Renal pelvis (tissue), 4 donors: ENCODE measurements around the gene PPM1H. TPM values are rescaled to one million over a fixed set of nuclear protein-coding genes. Genes with fewer than 3 reads are reported as not detected.
"Not testable (repeated sequence)": the region's sequence is repeated elsewhere in the genome, so short reads cannot be mapped to it uniquely, and the experiment has no call there.

Experiments used
- DNase-seq: peaks from one replicate; pipeline ENCODE4 v3.0.0-alpha.2; 2013
- polyA plus RNA-seq, 3 donors: library from polyadenylated mRNA; unstranded; fragments of 120-200 nt; gene quantifications; one replicate each; pipeline ENCODE4 v1.2.1, GENCODE V29; 2013; ENCODE audit not compliant: insufficient read length in 3 of 3

The PPM1H gene
- polyA plus RNA-seq, 3 donors: 27.7 to 28.9 (median 27.7) TPM

DNA sequence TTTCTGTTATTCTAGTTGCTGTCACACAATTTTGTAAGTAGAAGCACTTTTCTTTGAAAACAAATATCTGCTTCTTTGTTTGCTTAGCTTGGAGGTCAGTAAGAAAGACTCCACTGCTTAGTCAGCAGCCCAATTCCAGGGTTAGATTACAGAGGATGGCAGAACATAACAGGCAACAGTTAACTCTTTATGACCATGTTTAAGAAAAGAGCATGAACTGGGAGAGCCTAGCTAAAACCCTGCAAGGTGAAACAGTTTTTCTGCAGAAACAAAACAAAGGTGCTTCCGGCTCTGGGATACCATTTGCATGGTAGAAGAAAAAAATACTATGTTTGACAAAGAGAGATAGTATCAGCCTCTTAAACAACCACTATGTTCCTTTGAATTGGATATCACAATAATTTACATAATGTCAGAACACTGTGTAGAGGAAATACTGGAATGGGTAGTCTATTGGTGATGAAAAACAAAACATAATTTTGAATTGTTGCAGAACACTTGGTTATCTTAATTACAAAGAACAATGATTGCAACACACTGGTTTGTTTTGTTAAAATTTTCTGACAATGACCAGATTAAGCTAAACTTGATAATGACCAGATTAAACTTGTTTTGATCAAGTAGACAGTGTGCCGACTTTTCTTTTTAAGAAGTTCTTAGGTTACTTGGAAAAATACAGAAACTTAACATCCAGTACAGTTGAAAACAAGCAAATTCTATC, 22.4 kb upstream of the PPM1H start:
- no peak for DNase-seq

DNA sequence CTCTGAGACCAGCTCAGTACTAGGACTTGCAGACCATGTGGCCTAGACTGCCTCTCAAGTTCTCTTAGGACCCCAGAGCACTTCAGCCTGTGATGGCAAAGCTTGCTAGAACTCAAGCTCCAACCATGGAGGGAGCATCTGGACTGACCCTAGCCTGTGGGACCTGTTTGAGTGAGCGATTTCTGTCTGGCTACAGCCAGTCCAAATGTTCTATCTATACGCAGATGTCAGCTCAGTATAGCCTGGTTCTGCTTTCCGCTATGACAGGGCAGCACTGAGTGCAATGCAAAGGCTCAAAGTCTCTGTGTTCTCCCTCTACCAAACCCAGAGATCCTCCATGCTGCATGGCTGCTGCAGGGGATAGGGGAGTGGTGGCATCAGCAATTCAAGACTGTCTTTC, 20.7 kb upstream of the PPM1H start:
- no peak for DNase-seq

DNA sequence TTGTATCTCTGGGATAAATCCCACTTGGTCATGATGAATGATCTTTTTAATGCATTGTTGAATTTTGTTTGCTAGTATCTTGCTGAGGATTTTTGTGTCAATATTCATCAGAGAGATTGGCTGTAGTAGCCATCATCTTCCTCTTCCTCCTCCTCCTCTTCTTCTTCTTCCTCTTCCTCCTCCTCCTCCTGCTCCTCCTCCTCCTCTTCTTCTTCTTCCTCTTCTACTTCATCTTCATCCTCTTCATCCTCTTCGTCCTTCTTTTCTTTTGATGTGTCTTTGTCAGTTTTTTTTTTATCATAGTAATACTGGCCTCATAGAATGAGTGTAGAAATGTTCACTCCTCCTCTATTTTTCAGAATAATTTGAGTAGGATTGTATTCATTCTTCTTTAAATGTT, 15.4 kb upstream of the PPM1H start:
- DNase-seq: no peak

DNA sequence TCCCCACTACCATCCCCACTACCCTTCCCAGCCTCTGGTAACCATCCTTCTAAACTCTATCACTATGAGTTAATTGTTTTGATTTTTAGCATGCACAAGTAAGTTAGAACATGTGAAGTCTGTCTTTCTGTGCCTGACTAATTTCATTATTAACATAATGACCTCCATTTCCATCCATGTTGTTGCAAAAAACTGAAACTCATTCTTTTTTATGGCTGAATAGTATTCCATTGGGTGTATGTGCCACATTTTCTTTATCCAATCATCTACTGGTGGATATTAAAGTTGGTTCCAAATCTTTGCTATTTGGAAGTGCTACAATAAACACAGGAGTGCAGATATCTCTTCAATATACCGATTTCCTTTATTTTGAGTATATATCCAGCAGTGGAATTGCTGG, 13.2 kb upstream of the PPM1H start:
- DNase-seq: no peak

DNA sequence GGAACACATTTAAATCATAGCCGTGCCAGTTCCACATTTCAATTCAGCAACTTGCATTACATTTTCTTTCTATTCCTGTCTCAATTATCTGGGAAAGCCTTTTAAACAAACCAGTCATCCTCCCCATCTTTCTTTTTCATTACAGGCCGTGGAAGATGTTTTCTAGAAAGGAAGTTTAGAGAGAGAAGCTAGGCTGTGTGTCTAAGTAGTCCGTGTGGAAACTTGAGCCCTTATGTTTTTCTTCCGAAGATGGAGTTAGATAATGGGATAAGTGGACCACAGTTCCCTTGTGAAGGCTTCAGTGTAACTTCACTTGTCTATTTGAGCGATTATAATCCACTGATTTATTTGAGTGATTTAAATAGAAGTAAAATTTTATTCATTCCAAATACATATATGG, 12.4 kb upstream of the PPM1H start:
- no peak for DNase-seq

DNA sequence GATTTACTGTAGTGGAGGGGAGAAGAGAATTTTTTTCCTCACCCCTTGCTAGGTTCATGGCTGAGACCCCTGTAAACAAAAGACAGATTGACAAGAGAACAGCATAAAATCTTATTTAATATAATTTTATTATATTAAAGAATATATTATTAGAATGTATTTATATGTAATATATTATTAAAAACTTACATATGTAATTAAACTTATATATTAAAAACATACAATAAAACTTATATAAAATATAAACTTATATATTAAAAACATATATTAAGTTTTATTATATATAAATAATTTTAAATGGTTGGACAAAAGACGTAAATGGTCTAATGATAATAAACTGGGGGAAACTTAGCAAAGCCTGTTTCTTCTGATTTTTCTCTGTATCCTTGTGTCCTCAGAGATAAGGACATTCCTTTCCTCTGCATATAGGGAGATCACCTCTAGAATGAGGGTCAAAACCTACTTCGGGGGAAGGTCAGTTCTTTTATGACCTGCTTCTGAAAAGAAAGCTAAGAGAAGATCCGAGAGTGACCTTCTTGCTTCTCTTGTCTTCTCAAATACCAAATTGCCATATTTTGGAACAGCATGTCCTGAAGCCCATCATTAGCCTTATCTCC, 8.9 kb upstream of the PPM1H start:
- no peak for DNase-seq

DNA sequence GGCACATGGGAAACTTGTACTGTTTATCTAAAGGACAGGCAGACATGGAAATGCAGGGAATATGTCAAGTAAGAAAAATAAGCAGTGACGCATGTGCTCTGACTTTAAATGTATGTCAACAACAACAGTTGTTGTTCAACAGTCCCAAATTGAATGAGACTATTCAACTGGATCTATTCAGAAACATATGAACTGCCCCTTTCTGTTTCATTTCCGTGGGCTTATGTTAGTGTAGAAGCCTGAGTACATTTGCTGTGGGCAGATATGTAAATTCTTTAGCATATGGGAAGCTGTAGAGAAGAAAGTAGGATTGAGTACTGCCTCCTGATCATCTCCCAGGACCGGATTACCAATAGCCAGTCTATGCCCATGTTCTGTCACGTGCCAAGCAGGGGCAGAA, 7.4 kb upstream of the PPM1H start:
- not testable (repeated sequence) for DNase-seq

DNA sequence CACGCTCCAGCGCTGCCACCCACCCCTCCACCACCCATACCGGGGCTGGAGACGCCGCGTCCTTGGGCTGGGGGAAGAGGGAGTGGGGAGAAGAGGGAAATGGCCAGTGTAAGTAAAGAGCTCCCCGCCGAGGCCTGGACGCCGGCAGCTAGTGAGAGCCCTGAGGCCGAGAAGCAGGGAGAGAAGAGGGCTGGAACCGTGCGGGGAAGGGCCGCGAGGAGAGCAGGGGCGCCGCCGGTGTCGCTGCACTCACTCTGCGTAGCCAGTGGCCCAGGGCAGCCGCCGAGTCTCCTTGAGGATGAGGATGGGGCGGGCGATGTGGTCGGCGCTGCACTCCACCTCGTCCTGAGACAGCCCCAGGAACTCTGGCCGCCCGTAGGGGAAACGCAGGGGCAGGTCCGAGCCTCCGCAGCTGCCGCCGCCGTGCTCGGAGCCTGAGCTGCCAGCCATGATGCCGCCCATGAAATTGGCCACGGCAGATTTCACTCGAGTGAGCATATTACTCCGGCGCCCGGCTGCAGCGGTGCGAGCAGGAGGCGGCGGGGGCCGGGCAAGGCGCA, 631 bp downstream of the PPM1H start:
- DNase-seq: no peak

DNA sequence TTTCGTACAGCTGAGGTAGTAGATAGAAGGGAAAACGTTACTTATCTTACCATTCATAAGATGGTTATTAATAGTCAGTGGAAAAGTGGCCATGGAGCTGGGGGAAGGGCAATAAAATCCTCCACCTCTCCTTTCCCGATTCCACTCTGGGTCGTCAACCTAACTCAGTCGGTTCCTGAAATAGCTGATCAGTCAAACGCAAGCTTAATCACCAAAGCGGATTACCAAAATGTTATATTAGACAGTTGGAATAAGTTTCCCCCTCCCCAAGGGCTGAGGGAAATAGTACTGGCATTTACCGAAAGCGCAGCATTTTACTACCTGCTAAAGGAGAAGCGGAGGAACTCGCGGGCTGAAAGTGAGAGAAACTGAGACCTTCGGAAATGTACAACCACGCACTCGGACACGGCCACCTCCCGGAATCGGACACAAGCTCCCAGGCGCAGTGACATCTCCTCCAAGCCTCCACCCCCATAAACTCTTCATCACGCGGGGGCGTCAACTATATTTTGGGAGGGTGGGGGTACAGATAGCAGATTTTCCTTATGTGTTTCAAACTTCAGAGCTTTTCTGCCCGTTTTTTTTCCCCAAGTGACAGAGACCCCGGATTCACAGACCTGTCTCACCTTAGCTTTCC, 1.2 kb downstream of the PPM1H start:
- DNase-seq: no peak

DNA sequence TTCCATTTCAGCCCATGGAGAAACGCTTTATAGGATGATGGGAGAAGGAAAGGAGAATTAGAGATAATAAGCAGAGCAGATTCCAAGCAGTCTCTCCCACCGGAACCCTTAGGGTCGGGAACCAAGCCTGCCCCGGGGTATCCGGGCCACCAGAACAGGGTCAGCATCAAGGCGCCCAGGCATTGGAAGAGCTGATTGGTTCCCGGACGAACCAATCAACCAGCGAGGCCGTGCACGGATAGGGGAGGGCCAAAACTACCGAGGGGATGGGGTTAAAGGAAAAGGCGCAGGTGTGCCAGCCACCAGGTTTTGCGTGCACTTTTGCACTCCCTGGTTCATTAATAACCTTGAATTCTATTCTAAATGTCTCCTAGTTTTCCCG, 1.7 kb downstream of the PPM1H start:
- no peak for DNase-seq

DNA sequence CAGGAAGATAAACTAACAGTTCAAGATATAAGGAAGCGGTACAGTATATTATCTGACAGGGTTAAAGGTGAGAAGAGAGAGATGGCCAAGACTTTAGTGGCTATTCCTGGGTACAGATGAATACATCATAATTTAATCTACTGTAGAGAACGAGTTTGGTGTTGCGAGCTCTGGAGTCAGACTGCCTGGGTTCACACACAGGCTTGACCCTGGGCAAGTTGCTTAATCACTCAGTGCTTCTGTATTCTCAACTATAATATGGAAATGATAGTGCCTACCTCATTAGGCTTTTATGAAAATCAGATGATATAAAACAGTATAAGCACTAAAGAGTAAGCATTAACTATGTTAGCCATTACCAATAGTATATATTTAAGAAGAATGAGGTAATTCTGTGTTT, 3.5 kb downstream of the PPM1H start:
- no peak for DNase-seq

DNA sequence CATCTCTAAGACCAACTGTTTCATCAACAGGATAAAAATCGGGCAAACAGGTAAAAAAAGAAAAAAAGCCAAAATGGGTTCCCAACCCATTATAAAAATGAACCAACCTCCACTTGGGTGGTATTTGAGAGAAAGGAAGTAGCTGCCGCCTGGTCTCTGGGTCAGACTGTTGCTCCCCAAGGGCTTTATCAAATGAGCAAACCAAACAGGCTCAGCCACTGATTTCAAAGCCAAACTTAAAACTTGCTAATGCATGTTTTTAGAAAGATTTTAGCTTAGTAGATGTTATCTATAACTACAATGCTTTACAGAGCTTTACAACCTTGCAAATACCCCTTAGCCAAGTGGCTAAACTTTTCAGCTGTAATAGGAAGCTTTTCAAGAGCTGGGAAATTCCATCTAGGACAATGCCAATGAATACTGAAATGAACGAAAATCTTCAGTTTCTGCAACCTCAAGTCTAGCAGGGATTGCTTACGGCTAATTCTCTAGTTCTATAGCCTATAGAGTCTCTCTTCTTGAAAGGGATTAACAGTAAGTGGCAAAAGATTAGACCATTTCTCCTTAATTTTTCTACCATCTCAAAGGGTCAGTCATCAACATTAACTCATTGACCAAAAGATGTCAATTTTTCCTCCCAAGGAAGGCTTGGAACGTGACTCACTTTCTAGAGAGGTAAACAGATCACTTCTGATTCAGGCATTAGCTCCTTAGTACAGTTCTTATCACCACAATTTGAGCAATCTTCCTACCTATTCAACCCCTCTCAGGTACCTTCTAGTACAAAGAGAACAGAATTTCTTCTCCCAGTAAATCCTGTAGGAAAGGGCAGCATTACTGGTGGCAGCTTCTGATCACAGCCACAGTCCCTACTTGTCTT, 4.2 kb downstream of the PPM1H start:
- no peak for DNase-seq

DNA sequence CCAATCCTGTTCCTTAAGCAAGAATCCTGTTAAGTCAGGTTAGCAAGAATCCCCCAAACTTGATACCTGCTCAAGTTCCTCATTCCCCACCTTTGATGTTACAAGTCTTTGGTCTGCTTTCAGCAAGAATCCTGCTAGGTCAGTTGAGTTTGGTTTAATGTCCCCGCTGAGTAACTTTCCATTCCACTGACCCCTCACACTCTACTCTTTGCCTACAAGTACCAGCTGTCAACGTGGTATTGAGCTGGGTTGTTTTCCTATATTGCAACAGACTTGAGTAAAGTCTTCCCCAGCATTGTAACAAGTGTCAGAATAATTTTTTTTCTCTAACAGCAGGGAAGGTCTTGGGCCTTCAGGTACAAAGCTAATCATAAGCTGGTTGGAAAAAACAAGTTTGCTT, 6.3 kb downstream of the PPM1H start:
- DNase-seq: no peak

DNA sequence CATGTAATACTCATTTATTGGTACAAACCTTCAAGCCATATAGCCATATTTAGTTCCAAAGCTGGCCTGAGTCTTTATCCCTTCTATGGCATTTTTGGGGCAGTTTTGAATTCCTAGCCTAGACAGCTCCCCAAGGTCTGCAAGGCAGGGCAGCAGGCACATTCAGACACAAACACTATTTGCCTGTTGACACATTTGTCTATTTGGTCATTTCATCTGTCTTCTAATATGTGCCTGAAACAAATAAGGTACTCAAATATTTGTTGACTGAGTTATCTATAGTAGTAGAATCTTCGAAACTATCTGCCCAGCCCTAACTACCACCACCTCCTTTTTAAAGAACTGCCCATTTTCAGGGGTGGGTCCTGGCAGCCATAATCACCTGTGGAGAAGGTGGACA, 9.3 kb downstream of the PPM1H start:
- DNase-seq: no peak

DNA sequence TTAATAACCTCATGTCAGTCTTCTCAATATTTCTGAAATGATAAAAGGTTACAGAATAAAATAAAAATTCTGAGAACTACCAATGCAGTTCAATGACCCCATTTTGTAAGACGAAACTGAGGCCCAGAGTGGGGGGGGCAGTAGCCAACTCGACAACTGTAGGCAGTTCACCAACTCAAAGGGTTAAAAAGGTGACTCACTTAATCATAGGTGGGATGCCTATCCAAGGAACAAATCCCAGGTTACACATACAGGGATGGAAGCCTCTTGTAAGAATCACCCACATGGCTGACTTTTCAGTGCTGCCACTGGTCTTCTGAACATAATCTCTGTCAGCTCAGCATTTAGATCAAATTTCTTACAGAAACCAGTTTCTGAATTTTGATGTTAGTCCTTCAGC, 10.9 kb downstream of the PPM1H start:
- DNase-seq: no peak

DNA sequence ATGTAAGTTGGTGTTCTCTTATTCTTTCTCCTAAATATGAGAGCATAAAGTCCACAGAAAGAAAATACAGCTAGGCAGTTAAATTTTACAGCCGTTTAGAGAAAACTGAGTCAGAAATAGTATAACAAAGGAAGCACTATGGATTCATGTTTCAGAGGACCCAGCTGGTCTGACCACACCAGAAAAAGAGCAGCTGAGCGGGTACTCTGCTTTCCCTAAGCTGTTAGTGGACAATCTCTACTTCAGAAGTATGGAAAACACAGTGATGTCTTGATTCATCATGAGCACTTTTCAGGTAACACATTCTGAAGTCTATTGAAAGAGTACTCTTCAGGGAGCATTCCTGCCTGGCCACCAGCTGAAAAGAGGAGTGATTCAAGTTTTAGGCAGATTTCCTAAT, 12.4 kb downstream of the PPM1H start:
- no peak for DNase-seq

DNA sequence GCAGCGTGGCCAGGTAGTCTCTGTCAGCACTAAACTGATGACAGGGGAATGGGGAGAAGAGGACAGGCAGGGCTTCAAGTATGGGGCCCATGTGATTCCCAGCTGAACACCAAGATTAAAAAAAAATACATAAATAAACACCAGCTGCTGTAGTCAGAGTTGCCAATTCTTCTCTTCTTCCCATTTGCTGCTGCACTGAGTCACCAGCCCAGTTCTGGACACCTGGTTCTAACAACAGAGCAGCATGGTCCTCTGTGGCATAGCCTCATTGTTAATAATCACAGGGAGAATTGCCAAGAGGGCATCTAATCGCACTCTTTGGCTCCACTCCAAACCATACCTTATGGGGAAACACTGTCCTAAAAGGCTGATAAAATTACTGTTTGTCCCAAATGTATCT, 15.1 kb downstream of the PPM1H start:
- DNase-seq: no peak

DNA sequence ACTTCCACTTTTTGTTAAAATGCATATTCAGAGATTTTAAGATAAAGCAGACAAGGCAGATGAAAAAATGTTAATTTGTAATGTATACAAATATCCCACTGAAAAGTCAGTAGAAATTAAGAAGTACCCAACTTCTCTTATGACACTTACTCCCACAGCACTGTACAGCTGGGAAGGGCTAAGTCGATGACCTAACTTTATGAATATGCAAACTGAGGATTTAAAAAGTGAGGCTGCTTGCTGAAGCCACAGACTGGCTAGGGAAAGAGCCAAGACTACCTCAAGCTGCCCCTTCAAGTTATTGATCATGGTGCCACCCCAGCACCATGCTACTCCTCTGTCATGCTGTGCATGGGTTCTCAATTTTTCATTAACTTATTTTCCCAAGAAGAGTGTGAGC, 17.0 kb downstream of the PPM1H start:
- no peak for DNase-seq

DNA sequence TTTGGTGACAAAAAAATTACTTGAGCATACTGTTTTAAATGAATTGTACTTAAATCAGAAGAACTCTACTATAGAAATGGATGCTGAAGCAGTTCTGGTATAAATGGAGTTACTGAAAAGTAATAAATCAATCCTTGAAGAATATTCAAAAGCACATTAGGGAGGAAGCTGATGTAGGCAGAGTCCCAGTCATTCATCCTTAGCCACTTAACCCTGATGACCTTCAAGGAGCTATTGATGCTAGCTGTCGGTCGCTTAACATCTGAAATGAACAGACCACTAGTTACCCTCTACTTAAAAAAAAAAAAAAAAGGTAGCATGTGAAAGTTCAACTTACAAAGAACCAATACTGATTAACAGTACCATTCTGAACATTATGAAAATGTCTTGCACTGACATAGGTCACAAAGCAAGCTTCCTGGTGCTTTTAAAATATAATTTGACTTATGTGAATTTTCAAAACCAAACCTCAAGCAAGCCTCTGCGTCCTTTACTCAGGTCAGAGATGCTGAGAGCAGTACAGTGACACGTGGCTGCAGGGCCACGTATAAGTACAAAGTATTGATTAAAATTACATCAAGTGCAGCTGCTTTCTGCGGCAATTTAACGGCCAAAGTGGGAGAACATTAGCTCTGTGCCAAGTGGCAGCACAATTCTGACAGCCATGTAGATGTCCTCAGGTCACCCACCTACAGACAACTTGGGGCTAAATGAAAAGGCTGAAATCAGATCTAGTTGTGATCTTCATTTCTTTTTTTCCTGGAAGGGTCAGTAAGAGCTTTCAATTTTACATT, 18.1 kb downstream of the PPM1H start:
- no peak for DNase-seq

DNA sequence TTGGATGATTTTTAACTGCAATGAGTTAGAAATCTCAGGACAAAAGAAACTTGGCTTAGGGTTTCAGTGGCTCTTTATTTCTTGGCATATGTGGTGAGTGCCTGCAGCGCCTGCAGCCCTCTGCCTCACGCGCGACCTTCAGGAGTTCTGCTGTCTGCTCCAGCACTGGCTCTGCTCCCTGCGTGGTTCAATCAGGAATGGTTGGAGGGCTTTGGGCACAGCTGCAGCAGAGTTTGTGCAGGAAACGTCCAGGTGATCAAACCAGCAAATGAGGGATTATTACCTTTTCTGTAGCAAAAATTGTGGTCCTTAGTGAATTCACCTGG, 19.8 kb downstream of the PPM1H start:
- no peak for DNase-seq

DNA sequence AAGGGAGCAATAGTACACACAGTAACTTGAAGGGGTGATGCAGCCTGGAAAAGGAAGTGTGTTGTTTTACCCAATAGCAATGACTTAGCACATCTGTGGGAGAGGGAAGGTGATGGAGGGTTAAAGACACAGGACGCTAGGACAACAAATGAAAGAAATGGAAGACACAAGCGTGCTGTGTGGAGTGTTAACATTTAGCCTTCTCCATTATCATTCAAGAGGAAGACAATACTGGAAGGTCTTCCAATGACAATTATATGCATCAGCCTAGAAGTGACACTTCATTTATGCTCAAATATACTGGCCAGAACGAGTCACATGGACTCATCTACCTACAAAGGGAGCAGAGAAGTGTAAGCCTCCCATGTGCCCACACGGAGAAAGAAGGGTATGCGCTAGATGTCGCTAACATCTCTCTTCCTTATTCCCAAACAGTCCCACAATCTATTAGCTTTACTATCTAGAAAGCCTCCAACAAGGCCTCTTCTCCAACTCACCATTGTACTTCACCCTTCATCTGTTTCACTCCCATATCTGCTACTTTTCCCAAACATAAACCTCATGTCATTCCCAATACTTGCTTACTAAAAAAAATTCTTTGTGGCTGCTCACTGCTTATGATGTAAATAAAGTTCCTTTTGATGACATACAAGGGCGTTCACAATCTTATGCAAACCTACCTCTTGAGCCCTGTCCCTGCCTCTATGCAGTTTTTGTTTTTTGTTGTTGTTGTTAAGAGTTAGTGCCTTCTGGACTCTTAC, 20.3 kb downstream of the PPM1H start:
- no peak for DNase-seq
